Dermis microvascular lymphatic vessel endothelial cell (primary cell): ENCODE measurements around the gene EXOC6B. TPM values are rescaled to one million over a fixed set of nuclear protein-coding genes. Genes with fewer than 3 reads are reported as not detected.
A peak's percentile ranks its signal among the peaks of the same experiment; 100 is the strongest.

Experiments used
- DNase-seq, 2 donors: peaks; one replicate each; pipeline versions ENCODE4 v3.0.0 to v3.0.0-alpha.2; 2010; ENCODE audit warnings: low read depth in 2 of 2
- total RNA-seq: library from RNA; depleted of rRNA; stranded (reverse); fragments of >200 nt; gene quantifications from 2 replicates; pipeline ENCODE4 v1.2.1, GENCODE V29; 2014

EXOC6B gene
- total RNA-seq, 1 donor from 2014 or later = 12.1 TPM

DNA sequence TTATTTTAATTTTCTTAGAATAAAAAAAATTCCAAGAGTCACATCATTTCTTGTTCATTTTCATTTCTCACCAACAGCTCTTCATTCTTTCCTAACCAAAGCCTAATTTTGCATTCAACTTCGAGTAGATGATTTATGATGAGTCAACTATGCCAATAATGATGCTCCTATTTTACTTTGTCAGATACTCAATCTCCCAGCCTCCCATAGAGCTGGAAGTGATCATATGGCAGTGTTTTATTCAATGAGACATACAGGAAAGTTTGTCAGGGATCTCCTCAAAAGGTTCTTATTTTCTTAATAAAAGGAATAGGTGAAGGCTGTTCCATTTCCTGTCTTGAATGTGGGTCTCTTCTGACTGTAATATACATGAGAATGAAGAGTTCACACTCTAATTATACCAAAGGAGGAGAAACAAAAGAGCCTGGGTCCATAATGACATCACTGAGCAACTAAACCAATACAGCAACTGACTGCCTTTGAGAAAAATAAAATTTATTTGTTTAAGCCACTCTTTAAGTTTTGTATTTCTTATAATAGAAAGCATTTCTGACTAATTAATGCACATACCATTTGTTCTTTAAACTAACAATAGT, 447.0 kb downstream of the EXOC6B start:
- no peak for DNase-seq

DNA sequence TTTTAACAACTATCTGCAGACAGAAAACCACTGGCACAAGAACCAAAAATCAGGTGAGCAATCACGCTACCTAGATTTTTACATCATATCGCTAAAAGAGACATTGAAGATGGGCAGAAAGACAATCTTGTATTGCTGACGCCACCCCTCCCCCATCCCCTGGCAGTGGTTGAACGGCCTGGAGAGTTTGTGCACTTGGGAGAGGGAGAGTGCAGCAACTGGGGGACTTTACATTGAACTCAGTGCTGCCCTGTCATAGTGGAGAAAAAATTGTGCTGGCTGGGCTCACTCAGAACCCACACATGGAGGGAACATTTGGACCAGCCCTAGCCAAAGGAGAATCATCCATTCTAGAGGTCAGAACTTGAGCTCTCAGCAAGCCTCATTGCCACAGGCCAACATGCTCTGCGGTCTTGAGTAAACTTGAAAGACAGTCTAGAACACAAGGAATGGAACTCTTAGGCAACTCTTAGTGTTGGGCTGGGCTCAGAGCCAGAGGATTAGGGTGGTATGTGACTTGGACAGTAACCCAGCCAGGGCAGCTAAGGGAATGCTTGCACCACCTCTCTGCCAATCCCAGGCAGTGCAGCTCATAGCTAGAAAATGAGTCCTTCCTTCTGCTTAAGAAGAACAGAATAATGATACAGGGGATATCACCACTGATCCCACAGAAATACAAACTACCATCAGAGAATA, 458.2 kb downstream of the EXOC6B start:
- DNase-seq = peak in 1 of 2 donors; percentile 5

DNA sequence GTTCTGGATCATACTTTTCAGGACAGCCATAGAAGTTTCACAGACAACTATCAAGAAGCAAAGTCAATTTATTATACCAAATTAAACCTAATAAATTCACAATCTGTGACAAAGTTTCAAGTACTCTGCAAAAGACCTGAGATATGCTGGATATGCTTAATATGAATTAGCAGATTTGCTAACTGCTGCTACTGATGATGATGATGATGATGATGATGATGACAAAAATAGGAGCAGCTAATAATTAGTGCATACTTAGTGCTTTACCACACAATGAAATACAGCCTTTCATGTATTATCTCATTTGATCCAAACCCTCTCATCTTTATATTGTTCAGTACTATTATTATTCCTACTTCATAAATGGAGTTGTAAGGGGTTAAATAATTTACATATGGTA, 462.4 kb downstream of the EXOC6B start:
- no peak for DNase-seq

DNA sequence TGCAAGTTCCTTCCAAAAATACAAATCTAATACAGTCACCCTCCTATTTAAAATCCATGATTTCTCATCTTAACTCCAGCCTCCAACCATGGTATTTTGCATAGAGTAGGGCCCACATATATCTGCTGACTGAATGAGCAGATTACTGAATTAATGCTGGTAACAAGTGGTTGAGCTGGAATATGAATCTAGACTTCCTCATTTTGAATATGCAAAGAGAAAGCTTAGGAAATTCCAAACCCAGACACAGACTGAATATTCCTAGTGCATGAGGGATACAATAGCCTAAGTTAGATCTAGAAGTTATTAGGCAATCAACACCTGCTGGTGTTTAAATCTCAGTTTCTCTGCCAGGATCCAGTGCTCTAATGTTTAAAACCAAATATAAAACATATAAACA, 463.1 kb downstream of the EXOC6B start:
- DNase-seq = no peak

DNA sequence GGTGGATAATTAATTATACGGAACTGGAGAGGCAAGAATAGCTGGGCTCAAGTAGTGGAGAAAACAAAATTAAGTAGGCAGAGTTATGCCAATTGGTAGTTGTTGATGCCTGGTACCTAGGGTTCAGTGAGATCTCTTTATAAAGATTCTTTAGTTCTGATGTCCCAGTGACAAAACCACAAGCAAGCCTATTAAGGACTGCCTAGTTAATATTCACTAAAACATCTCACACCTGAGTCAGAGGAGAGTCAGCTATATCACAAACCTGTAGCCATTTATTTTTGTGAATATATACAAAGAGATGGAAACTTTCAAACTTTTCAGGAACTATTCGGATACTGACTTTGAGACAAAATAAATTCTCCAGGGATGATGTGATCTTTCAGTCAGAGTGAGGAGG, 464.3 kb downstream of the EXOC6B start:
- DNase-seq = no peak

DNA sequence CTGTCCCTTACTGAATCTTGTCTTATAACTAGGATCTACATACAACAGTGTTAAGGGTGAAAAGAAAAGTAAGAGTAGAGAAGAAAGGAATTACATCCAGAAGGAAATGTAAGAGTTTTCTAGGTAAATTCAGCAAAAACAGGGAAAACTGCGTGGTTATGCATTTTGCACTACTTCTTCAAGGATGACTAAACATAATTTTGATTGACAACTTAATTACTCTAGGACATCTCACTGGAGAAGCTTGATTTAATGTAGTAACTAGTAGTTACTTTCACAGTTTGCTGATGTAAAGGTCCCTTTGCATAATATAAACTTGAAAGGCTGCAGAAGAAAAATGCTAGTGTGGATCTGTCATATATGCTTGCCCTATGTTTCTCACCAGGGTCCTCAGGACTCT, 464.8 kb downstream of the EXOC6B start:
- no peak for DNase-seq

DNA sequence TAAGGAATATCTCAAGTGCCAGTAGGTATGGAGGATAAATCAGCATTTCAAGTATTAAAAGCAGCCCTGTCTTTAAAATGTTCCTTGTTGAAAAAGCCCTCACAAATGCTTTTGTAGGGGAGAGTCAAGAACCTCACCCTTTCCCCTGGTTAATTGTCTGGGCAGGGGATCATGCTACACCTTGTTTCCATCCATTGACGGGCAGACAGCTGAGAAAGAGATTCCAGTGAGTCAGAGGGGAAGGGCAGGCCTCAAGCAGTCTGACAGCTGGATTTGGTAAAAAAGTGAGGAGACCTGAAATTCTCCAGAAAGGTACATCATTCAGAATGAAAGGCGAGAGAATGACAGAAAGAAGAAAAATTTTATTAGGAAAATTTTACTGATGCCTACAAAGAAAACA, 475.0 kb downstream of the EXOC6B start:
- peak in 1 of 2 donors; percentile 25 for DNase-seq

DNA sequence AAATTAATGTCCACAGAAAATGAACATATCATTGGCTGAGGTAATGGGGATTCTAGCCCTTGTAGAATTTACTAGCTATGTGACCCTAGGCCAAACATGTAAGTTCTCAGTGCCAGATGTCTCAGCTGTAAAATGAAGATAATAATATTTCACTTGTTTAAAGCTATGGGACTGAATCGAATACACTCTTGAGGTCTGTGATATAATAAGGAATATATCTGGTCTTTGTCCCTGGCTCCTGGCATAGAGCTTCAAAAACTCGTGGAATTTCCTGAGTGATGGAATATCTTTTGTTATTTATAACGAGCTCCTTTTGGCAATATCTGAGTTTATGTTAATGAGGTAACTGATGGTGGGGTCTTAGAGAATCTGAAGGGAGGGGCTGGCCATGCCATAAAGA, 476.8 kb downstream of the EXOC6B start:
- DNase-seq = peak; percentile 4 to 60

DNA sequence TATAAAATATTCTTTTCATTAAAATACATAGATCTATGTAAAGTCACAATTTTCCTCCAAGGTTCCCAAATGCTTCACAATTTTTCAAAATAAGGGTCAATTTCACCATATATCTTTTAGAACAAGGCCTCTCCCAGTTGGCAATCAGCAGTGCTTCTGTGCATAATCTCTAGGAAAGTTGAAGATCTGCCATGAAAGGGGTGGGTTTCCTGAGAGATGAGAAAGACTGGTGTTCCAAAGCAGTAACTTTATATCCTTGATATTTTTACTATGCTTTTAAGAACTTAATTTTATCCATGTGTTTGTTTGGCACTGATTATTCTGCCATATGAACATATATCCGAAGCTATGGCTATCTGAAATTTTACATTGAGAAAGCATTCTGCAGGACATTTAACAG, 478.8 kb downstream of the EXOC6B start:
- DNase-seq = no peak

DNA sequence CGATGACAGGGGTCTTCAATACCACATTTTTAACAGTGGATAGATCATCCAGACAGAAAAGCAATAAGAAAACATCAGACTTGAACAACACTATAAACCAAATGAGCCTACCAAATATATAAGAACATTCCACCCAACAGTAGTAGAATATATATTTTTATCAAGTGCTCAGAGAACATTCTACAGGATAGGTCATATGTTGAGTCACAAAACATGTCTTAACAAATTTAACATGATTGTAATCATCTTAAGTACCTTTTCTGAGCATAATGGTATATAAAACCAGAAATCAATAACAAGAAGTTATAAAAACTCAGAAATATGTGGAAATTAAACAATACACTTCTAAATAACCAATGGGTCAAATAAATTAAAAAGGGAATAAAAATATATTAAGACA, 484.2 kb downstream of the EXOC6B start:
- DNase-seq = no peak

DNA sequence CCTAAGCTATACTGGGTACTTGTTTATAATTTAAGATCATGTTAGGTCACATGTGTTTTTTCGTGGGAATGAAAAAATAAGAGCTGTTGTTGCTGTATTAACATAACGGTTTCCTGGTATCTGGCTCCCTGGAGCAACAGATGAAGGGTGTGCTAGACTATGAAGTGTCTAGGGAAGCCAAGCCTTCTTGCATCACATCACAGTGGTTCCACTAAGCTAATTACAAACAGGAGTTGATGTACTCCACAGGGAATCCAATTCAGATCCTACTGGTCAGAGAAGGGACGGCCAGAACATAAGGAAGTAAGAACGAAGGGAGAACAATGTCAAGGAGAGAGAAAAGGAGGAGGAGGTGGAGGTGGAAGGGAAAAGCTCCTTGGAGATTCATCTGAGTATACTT, 485.2 kb downstream of the EXOC6B start:
- DNase-seq = no peak

DNA sequence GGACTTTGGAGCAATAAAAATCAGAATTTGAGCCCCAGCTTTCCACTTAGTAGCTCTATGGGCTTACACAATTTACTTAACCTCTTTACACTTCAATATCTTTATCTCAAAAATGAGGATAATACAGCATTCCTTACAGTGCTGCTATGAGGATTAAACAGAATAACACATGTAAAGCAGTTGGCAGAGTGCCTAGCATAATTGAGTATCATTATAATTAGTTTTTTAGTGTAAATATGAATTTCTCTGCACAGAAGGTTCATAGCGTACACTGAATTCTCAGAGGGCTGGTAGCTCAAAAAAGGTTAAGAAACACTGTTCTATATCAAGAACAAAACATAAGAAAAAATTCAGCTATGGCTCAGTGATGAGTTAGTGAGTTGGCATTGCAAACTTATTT, 487.8 kb downstream of the EXOC6B start:
- DNase-seq = no peak

DNA sequence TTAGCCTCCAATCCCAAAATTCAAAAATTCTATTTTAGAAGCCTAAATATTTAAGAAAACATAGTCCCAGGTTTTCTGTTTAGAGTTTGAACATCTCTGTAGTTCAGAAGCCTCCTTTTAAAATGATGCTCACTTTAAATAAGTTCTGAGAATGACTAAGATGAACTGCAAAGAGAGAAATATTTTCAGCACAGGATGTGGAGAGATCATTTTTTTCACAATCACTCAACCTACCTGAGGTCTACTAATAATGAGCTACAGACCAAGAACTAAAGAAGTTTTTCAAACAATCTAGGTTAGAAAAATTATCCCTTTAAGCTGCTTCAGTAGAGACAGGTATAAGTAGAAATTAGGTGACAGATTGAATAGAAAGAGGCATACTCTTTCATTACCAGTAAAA, 493.1 kb downstream of the EXOC6B start:
- no peak for DNase-seq

DNA sequence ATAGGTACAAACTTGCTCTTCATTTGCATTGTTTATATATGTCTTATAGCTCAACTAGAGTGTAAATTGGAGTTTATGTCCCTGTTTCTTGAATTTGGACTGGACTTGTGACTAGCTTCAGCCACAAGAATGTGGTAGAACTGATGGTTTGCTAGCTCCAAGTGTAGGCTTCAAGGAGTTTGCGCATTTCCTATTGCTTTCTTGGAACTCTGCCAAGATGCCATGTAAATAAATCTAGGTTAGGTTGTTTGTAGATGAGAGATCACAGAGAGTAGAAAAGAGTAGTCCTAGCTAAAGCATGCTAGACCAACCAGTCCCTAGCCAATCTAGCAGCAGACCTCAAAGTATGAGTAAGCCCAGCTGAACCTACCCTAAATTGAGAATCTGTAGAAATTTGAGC, 495.2 kb downstream of the EXOC6B start:
- DNase-seq = no peak

DNA sequence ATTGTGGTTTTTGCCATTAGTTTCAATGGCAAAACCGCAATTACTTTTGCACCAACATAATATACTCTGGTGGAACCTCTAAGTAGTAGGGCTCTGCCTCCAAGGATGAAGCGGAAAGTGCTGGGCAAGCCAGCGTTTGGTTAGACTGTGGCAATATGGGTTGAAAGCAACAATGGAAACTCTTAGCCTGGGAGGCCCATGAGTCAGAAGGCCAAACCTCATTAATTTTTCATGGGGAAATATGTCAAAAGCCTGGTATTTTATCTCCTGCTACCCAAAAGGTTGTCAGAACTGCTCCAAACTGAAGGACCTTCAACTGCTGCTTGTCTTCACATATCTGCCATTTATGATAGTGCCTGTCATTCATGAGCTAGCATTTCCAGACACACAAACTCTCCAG, 499.1 kb downstream of the EXOC6B start:
- DNase-seq = no peak

DNA sequence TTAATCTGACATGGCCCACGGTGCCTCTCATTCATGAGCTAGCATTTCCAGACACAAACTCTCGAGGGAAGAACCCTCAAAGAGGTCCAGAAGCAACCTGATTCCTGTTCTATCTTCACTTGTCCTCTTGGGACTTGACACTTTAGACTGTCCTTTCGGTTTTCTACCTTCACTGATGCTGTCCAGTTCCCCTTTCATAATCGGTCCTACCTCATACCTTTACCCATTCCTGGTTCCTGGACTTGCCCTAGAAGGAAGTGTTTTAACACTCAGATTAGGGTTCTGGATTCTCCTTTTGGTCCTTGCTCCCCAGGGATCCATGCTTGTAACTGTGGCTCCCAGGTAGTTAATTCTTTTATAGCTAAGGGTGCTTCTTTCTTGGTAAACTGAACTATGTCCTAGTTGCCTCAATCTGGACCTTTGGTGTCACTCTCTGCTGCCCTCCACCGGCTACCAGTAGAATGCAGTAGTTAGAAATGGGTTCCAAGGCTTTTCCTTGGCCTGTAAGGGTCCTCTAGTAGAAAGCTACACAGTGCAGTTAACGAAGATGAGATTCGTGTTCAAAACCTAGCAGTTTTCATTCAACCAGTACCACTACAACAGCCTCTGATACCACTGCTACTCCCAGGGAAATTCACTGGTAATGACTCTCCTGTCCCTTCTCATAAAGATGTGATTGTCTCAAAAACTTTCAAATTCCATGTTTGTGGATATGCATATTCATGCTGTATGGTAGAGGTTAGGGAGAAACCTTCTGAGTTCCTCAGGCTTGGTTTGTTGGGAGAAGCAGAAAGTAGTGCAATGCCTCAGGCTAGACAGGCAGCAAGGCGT, 500.0 kb downstream of the EXOC6B start:
- DNase-seq = peak in 1 of 2 donors; percentile 21

DNA sequence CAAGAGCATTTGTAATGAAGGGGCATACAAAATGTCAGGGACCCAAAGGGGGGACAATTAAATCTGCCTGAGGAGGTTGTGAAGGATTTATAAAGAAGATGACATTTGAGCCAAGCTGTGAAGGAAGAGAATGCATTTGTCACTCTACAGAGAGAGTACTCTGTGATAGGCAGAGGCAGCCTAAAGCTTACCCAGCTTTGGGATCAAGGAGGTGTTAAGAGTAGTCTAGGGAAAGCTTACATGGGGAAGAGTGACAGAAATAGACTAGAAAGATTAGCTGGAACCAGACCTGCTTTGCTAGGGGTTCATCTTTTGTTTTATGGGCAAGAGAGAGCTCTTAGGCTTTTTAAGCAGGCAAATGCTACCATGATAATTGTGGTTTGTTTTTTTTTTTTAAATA, 509.1 kb downstream of the EXOC6B start:
- no peak for DNase-seq

DNA sequence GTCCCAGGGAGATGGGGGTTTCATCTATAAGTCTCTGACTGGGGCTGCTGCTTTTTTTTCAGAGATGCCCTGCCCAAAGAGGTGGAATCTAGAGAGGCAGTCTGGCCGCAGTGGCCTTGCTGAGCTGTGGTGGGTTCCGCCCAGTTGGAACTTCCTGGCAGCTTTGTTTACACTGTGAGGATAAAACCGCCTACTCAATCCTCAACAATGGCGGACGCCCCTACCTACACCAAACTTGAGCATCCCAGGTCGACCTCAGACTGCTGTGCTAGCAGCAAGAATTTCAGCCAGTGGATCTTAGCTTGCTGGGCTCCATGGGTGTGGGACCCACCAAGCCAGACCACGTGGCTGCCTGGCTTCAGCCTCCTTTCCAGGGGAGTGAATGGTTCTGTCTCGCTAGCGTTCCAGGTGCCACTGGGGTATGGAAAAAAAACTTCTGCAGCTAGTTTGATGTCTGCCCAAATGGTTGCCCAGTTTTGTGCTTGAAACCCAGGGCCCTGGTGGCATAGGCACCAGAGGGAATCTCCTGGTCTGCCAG, 525.6 kb downstream of the EXOC6B start:
- no peak for DNase-seq

DNA sequence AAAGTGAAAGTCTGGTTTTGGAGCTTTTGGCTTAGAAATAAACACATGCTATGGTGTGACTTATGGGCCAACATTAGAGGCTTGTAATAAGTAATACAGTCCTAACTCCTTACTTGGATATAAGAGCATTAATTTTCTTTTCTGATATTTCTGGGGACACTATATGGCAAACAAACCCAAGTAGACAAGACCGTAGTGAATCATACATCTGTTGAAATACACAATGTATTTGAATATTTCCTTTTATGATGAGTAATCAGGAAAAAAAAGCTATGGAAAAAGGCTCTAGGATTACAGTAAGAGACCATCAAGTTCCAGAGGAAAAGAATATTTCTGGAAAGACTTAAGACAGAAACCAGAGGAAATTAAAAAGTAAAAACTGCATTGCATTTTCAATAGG, 532.2 kb downstream of the EXOC6B start:
- peak in 1 of 2 donors; percentile 47 for DNase-seq

DNA sequence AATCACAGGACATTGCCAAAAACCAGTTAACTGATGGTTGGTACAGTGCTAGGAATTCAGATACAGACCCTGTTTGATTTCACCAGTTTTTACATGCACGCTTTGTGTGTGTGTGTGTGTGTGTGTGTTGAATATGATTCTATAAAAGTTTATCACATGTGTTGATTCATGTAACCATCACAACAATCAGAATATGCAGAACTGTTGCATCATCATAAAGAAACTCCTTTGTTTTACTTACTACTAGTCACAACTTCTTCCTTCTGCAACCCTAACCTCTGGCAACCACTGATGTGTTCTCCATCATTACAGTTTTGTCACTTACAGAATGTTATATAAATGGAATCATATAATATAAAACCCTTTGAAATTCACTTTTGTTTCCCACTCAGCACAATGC, 533.4 kb downstream of the EXOC6B start:
- DNase-seq = no peak

DNA sequence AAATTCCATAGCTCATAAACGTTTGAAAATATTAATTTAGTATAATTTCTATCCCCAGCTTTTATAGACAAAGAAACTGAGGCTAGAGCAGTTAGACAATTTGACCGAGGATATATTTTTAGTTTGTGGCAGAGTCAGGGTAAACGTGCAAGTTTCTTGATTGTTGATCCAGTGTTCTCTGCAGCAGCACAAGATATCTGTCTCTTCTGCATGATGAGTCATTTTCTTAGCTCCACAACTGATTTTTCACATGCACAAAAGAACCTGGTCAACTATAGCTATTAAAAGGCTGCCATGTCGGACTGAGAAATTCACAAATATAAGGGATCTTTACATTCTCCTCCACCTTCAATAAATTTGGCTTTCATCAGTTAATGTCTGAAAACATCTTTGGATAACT, 534.8 kb downstream of the EXOC6B start:
- no peak for DNase-seq

DNA sequence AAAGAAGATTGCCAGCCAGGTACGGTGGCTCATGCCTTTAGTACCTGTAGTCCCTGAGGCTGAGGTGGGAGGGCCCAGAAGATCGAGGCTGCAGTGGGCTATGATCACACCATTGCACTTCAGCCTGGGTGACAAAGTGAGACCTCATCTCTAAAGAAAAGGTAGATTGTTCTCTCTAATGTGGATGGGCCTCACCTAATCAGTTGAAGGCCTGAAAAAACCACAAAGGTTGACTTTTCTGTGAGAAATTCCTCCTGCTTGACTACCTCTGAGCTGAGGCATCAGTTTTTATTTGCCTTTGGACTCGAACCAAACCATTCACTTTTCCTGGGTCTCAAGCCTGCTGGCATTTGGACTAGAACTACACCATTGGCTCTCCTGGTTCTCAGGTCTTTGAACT, 536.1 kb downstream of the EXOC6B start:
- no peak for DNase-seq

DNA sequence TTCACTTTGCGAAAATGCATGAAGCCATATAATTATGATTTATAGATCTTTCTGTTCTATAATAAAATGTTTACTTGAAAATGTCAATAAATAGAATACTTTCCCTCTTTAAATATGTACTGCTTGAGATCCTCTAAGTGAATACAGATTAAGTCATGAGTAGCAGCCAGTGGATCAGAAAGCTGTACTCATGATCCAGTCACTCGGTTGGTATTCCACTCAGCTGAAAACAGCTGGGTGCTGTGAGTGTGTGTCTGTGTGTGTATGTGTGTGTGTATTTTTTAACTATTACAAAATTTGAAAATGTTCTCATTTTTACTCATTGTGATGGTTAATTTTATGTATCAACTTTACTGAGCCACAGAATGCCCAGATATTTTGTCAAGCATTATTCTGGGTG, 536.5 kb downstream of the EXOC6B start:
- no peak for DNase-seq
